HepG2 (cell line): ENCODE results near the gene TTC31. TPM values are rescaled to one million over a fixed set of nuclear protein-coding genes. Genes with fewer than 3 reads are reported as not detected.

Experiments
- BCL6 ChIP-seq: IDR thresholded peaks from 2 replicates; pipeline ENCODE4 v1.6.1; 2016; ENCODE audit warnings: missing genetic modification reagents, missing compliant biosample characterization
- CCDC6 ChIP-seq: sonication (generic); formaldehyde crosslinking; IDR thresholded peaks from 2 replicates; pipeline ENCODE4 v1.8.1; 2022; ENCODE audit warnings: mild to moderate bottlenecking, missing genetic modification reagents, moderate library complexity
- HIC2 ChIP-seq: sonication (generic); formaldehyde crosslinking; IDR thresholded peaks from 2 replicates; pipeline ENCODE4 v1.9.0; 2022; ENCODE audit warnings: low read depth, missing genetic modification reagents
- MEIS2 ChIP-seq: sonication (generic); formaldehyde crosslinking; IDR thresholded peaks from 2 replicates; pipeline ENCODE4 v1.9.0; 2021; ENCODE audit warnings: mild to moderate bottlenecking, missing genetic modification reagents
- MTERF4 ChIP-seq: sonication (generic); formaldehyde crosslinking; IDR thresholded peaks from 2 replicates; pipeline ENCODE4 v1.8.0; 2023; ENCODE audit warnings: mild to moderate bottlenecking, missing genetic modification reagents
- NFRKB ChIP-seq: fragments of 450-650 bp; IDR thresholded peaks from 2 replicates; pipeline ENCODE4 v1.6.1; 2017
- PHF20 ChIP-seq: sonication (generic); formaldehyde crosslinking; IDR thresholded peaks from 2 replicates; pipeline ENCODE4 v1.5.0; 2020; ENCODE audit warnings: mild to moderate bottlenecking, missing genetic modification reagents
- SETDB1 ChIP-seq: sonication (generic); formaldehyde crosslinking; IDR thresholded peaks from 2 replicates; pipeline ENCODE4 v1.5.1; 2020; ENCODE audit warnings: missing genetic modification reagents, mild to moderate bottlenecking, borderline replicate concordance
- YY1 ChIP-seq: IDR thresholded peaks from 2 replicates; pipeline ENCODE4 v1.6.1; 2011; ENCODE audit warnings: low read length, low read depth, moderate library complexity, mild to moderate bottlenecking; ENCODE audit not compliant: insufficient read depth, insufficient replicate concordance
- ZFP36L1 ChIP-seq: sonication (generic); formaldehyde crosslinking; IDR thresholded peaks from 2 replicates; pipeline ENCODE4 v1.8.0; 2022; ENCODE audit warnings: mild to moderate bottlenecking, missing genetic modification reagents, moderate library complexity
- ZNF160 ChIP-seq: sonication (generic); formaldehyde crosslinking; IDR thresholded peaks from 2 replicates; pipeline ENCODE4 v1.8.0; 2022; ENCODE audit warnings: mild to moderate bottlenecking, inconsistent platforms, missing genetic modification reagents
- ZNF274 ChIP-seq: sonication (generic); formaldehyde crosslinking; IDR thresholded peaks from 2 replicates; pipeline ENCODE4 v1.5.1; 2020; ENCODE audit warnings: mild to moderate bottlenecking, missing genetic modification reagents
- ZNF382 ChIP-seq: sonication (generic); formaldehyde crosslinking; IDR thresholded peaks from 2 replicates; pipeline ENCODE4 v1.5.0; 2020; ENCODE audit warnings: missing genetic modification reagents, mild to moderate bottlenecking, borderline replicate concordance
- ZNF572 ChIP-seq: sonication (generic); formaldehyde crosslinking; IDR thresholded peaks from 2 replicates; pipeline ENCODE4 v1.5.1; 2020; ENCODE audit warnings: mild to moderate bottlenecking, missing genetic modification reagents
- ZNF772 ChIP-seq: sonication (generic); formaldehyde crosslinking; IDR thresholded peaks from 2 replicates; pipeline ENCODE4 v1.5.0; 2020; ENCODE audit warnings: mild to moderate bottlenecking, missing genetic modification reagents
- polyA plus RNA-seq, 8 experiments: library from polyadenylated mRNA; depleted of rRNA in 3 of 8; stranded (reverse) in 7 of 8; unstranded in 1 of 8; fragments of >200 nt; fragmentation: Illumina TruSeq in 4 of 8; extraction: Trizol in 4 of 8; gene quantifications; 2 replicates each; pipeline versions ENCODE4 v1.2.1 to v1.2.3, GENCODE V29; 2011 to 2016; ENCODE audit warnings: low read depth in 4 of 8, missing spikeins in 1 of 8, mixed read lengths in 1 of 8; ENCODE audit not compliant: insufficient read depth in 1 of 8
- total RNA-seq, 5 experiments: library from RNA; depleted of rRNA; stranded (reverse); fragments of >200 nt; fragmentation: Illumina TruSeq; extraction: Trizol; gene quantifications; 2 replicates each; pipeline ENCODE4 v1.2.3, GENCODE V29; 2016; ENCODE audit warnings: low read depth in 1 of 5
- TF ChIP-seq, protein P1 (sequence below), 2 experiments: IDR thresholded peaks; 2 replicates each; pipeline ENCODE4 v1.6.1; 2011 to 2012; ENCODE audit warnings: low read length in 2 of 2, borderline replicate concordance in 1 of 2, low read depth in 1 of 2, mild to moderate bottlenecking in 1 of 2, moderate library complexity in 1 of 2
- TF ChIP-seq, protein P2 (sequence below): sonication (generic); formaldehyde crosslinking; IDR thresholded peaks from 2 replicates; pipeline ENCODE4 v1.4.0; 2020; ENCODE audit warnings: missing genetic modification reagents

The TTC31 gene
- total and polyA plus RNA-seq, 2 of the 13 experiments (the other 11 are each of a cell fraction or from before 2014, with no cell fraction given): 28.3 to 39.5 TPM

DNA sequence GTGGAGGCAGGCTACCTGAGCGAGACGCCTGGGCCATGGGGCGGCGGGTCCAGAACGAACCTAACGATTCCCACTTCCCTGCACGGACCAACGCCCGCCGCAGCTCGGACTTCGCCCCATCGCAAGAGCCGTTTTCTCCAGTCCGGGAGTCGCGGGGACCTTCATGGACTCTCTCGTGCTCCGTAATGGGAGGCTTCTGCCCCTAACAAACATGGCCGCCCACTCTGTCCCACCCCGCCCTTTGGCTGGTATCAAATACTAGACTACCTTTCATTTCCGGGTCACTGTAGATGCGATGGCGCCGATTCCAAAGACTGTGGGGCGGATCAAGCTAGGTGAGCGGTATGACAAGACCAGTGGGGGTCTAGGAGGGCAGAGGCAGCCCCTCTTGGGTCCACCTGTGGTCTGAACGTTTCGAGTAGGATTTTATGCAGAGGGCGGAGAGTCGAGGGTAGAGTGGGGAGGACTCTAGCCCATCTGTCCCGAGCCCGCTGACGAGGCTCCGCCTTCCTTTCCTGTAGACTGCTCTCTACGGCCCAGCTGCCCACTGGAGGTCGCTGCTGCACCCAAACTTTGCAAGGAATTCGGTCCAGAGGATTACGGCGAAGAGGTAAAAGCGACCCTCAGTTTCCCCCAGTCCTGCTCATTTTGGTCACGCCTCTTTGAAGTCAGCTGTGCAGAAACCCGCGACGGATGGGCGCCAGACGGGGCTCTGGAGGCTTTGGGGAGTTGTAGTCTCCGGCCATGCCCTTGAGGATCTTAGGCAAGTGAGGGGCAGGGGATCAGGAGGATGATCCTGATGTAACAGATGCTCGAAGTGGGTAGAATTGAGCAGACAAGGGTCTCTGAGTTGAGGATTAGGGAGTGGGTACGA is at the start of gene TTC31, which contains the start of gene CCDC142 (continued):
- TF ChIP-seq ZNF274 (no peak; the same call in 1 of the 2 replicates), YY1 (peak; percentile 100), PHF20 (peak; percentile 93), CCDC6 (CRISPR knock-in tag) (peak; percentile 82), MEIS2 (CRISPR knock-in tag) (peak; percentile 32; the same call in 1 of the 2 replicates), MTERF4 (CRISPR knock-in tag) (peak; percentile 64; the same call in 1 of the 2 replicates), ZFP36L1 (CRISPR knock-in tag) (no peak; the same call in 1 of the 2 replicates), NFRKB (peak; percentile 59; the same call in 1 of the 2 replicates), ZNF772 (0 out of 2 replicates have a peak, but pooled peaks have one; percentile 48), ZNF160 (CRISPR knock-in tag) (0 out of 2 replicates have a peak, but pooled peaks have one; percentile 2), HIC2 (no peak; the same call in 1 of the 2 replicates), SETDB1 (CRISPR knock-in tag) (no peak), ZNF572 (CRISPR knock-in tag) (peak; percentile 83; the same call in 1 of the 2 replicates), ZNF382 (no peak), BCL6 (peak; percentile 23)
- TF ChIP-seq, protein P1, sequence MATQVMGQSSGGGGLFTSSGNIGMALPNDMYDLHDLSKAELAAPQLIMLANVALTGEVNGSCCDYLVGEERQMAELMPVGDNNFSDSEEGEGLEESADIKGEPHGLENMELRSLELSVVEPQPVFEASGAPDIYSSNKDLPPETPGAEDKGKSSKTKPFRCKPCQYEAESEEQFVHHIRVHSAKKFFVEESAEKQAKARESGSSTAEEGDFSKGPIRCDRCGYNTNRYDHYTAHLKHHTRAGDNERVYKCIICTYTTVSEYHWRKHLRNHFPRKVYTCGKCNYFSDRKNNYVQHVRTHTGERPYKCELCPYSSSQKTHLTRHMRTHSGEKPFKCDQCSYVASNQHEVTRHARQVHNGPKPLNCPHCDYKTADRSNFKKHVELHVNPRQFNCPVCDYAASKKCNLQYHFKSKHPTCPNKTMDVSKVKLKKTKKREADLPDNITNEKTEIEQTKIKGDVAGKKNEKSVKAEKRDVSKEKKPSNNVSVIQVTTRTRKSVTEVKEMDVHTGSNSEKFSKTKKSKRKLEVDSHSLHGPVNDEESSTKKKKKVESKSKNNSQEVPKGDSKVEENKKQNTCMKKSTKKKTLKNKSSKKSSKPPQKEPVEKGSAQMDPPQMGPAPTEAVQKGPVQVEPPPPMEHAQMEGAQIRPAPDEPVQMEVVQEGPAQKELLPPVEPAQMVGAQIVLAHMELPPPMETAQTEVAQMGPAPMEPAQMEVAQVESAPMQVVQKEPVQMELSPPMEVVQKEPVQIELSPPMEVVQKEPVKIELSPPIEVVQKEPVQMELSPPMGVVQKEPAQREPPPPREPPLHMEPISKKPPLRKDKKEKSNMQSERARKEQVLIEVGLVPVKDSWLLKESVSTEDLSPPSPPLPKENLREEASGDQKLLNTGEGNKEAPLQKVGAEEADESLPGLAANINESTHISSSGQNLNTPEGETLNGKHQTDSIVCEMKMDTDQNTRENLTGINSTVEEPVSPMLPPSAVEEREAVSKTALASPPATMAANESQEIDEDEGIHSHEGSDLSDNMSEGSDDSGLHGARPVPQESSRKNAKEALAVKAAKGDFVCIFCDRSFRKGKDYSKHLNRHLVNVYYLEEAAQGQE (IDR thresholded peaks at IDR 0.05; ENCODE audit: borderline replicate concordance in 1 of 2, low read depth in 1 of 2, low read length in 2 of 2): peak in 1 of 2 experiments; percentile 62; a peak in 1 of 4 replicates
- TF ChIP-seq, protein P2, sequence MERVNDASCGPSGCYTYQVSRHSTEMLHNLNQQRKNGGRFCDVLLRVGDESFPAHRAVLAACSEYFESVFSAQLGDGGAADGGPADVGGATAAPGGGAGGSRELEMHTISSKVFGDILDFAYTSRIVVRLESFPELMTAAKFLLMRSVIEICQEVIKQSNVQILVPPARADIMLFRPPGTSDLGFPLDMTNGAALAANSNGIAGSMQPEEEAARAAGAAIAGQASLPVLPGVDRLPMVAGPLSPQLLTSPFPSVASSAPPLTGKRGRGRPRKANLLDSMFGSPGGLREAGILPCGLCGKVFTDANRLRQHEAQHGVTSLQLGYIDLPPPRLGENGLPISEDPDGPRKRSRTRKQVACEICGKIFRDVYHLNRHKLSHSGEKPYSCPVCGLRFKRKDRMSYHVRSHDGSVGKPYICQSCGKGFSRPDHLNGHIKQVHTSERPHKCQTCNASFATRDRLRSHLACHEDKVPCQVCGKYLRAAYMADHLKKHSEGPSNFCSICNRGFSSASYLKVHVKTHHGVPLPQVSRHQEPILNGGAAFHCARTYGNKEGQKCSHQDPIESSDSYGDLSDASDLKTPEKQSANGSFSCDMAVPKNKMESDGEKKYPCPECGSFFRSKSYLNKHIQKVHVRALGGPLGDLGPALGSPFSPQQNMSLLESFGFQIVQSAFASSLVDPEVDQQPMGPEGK: peak; percentile 53; the same call in 1 of the 2 replicates
